ENCODE data around the gene KIAA0930.
A peak's percentile ranks its signal among the peaks of the same experiment; 100 is the strongest.
"Not testable (repeated sequence)": the region's sequence is repeated elsewhere in the genome, so short reads cannot be mapped to it uniquely, and the experiment has no call there.

The KIAA0930 gene

DNA sequence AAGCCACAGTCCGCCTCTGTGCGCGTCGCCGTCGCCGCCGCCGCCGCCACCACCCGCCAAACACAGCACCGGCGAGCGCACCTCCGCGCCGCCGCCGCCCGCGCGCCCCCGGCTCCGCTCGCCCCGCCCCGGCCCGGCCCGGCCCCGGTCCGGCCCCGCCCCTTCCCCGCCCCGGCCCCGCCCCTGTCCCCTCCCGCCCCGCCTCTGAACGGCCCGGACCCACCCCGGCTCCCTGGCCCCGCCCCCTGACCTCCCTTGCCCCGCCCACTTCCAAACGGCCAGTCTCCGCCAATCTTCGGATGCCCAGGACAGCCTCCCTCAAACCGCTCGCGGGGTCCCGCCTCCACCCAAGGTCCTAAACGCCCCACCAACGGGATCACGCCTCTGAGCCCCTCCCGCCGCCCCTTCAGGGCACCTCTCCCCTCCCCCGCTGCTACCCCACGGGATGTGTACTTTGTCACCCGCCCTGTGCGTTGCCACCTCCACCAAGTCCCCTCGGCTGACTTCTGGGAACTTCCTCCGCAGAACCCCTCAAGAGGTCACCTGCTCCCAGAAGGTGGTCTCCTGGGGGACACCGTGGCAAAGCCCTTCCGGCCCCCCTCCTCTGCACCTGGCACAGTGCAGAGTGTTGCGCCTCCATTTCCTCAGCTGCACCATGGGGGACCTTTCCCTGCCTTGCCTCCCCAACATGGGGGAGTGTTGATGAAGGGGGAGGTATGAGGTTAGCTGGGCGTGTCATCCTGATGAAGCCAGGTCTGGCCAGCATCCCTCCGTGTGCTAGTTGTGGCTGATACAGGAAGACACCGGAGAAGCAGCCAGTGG lies at the start of gene KIAA0930:
KIAA0930 (minus strand) TSS at position 85 of the 822 bp plus-strand sequence. CDS start 191 bp downstream, outside the sequence.
- DNase-seq, result peak; percentile 44 to 52

DNA sequence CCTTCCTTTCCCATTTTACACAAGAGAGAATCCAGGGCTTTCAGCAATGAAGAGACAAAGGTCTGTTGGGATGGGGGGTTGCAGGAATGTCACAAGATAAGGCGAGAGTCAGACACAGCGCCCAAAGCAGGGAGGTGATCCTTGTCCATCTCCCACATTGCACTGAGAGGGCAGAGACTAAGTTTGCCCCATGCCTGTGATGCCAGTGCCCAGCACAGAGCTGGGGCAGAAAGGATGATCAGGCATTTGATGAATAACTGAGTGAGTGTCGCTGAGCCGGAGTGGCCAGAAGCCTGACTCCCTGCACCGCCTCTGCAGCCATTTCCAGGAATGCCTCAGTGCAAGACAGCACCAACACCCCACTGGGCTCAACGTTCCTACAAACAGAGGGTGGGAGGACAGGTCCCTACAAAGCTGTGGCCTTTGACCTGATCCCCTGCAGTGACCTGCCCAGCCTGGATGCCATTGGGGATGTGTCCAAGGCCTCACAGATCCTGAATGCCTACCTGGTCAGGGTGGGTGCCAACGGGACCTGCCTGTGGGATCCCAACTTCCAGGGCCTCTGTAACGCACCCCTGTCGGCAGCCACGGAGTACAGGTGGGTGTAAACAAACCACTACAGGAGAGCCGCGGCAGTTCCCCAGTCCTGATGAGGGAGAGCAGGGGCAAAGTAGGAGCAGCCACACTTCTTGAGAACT lies 46.3 kb upstream of the KIAA0930 start:
- DNase-seq, result no peak

DNA sequence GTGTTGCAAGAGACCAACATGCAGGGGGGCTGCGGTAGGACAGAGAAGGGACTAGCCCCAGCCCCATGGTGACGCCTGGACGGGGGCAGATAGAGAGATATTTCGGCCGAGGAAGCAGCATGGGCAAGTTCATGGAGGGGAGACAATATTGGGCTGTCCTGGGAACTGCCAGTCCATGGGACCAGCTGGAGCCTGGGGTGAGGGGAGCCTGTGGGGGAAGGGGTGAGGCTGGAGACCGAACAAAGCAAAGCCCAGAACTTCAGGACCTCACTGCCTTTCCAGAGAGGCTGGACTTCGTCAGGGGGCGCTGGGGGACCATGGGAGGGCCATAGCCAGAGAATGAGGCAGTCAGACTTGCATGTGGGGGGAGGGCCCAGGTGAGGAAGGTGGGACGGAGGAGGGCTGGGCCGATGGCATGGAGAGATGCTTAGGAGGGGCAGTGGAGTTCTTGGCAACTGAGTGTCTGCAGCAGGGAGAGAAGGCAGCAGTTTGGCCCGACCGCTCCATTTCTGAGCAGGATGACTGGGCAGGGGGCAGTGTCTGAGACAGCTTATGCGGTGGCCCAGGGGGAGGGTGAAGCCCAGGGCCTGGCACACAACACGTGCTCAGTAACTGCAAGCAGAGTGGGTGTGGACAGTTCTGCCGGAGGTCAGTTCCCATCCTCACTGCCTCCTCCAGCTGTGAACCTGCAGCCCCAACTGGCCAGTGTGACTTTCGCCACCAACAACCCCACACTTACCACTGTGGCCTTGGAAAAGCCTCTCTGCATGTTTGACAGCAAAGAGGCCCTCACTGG lies 44.8 kb upstream of the KIAA0930 start:
- DNase-seq, result no peak

DNA sequence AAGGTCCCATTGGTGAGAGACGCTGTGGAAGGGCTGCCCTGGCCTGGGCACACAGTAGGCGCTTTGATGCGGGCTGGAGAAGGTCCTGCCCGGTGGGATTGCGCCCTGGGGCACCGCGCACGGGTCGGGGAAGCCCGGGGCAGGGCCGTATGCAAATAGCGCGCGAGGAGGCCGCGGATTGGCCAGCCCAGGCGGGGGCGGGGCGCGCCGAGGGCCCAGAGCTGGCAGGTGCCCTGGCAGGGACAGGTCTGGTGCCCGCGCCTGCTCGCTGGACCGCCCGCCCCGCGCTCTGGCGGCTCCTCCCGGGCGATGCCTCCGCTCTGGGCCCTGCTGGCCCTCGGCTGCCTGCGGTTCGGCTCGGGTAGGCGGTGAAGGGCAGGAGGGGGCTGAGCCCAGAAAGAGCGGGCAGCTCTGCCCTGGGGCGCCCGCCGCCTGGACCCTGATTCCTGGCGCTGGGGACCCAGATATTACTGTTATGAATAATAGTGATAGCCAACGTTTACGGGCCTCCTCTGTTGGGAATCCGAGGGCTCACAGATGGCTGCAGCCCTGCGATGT lies 44.1 kb upstream of the KIAA0930 start, which contains the start of gene UPK3A:
UPK3A (plus strand) TSS at position 245 of the 558 bp plus-strand sequence; CDS start at position 310, 65 bp downstream.
- no peak for DNase-seq

DNA sequence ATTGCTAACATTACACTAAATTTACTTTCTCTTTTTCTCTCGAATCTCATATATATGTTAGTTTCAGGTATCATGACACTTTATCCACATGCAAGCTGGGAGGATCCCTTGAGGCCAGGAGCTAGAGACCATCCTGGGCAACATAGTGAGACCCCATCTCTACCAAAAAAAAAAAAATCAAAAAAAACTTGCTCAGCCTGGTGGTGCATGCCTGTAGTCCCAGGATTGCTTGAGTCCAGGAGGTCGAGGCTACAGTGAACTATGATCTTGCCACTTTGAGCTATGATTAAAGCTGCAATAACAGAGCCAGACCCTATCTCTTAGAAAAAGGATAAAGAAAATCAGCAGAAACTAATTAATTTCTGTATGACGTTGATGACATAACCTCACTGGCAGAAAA lies 40.3 kb upstream of the KIAA0930 start:
- no peak for DNase-seq

DNA sequence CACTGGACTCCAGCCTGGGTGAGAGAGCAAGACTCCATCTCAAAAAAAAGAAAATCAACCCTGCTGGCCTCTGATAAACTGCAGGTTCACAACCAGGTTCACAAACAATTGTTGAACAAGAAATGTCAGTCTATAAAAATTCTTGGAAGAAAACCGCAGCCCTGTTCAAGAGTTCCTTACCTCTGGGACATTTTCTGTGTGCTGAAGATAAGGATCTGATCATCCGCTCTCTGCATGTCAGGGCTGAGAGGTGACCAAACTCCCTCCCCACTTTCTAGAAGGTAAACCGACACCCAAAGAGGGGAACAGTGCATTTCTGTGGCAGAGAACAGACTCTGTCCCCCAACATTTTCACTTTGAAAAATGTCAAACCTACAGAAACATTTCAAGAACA lies 39.9 kb upstream of the KIAA0930 start:
- no peak for DNase-seq

DNA sequence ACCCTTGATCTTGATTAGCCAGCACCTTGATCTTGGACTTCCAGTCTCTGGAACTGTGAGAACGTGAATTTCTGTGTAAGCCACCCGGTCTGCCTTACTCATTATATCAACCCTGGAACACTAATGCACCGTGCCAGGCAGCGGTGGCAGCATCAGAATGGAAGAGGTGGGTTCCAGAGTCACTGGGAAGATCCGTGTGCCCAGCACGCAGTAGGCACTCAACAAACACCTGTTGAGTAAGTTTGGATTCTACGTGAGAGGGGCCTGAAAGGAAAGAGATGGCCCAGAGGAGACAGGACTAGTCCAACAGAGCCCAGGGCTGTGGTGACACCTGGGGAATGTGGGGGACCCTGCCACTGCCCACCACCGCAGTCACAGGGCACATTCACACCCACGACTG lies 37.4 kb upstream of the KIAA0930 start:
- DNase-seq, result no peak

DNA sequence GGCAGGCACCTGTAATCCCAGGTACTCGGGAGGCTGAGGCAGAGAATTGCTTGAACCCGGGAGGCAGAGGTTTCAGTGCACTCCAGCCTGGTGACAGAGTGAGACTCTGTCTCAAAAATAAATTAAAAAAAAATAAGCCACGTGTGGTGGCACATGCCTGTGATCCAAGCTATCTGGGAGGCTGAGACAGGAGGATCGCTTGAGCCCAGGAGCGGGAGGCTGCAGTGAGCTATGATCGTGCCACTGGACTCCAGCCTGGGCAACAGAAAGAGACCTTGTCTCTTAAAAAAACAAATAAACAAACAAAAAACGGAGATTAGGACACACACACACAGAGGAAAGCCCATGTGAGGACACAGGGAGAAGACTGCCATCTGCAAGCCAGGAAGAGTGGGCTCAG lies 37.0 kb upstream of the KIAA0930 start:
- not testable (repeated sequence) for DNase-seq

DNA sequence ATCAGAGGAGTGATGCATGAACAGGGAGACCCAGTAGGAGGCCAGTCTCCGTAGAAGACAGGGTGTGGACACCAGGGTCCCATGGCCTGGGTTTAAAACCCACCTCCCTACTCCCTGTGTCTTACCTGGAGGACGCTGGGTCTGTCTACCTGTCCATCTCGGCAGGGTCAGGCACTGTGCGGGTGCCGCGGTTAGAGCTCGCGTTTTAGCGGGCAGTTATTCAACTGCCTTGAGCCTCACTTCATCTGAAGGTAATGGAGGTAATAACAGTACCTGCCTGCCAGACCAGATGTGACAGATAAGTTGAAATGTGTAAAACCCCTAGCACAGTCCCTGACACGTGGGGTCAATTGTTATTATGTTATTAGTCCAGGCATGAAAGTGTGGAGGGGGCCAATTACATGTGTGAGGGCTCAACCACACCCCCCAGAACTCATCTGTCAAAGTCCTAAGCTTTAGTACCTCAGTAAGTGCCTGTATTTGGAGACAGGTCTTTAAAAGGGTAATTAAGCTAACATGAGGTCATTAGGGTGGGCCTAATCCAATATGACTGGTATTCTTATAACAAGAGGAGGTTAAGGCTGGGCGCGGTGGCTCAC lies 35.9 kb upstream of the KIAA0930 start:
- DNase-seq, result no peak

DNA sequence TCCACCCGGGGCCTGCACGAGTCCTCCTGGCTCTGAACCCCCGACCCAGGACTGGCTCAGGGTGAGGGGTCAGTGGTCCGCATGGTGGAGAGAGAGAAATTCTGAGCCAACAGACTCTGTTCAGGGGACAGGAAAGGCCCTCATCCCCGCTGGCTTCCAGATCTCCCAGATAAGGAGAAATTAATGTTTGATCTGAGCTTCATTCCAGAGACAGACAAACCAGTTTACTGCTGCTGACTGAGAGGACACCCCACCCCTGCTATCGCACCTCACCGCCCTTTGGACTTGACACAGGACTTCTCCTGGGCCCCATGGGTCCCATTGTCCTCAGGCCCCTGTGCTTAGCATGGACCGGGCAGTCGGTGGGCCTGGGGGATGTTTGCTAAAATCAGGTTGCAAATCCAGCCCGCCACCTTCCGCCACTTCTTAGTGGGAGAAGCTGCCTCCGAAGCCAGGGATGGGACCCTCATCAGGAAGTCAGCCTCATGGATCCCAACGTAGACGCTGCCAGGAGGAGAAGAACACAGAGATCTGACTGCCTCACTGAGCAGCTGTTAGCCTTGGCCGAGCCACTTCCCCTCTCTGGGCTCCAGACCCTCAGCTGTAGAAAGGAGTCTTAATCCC lies 32.9 kb upstream of the KIAA0930 start:
- DNase-seq, result no peak

DNA sequence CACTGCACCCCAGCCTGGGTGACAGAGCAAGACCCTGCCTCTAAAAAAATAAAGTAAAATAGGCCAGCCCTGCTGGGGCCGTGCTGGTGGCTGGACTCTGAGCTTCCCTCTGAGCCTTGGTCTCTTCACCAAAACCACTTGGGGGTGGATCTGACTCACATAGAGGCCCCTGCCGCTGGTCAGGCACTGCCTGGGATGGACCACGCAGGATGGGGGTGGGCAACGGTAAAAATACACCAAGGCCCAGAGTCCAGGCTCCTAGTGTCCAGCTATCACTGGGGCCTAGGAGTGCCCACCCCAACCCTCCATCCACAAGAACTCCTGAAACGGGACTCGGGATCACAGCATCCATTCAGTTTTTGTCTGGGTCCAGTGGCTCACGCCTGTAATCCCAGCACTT lies 31.8 kb upstream of the KIAA0930 start:
- DNase-seq, result no peak

DNA sequence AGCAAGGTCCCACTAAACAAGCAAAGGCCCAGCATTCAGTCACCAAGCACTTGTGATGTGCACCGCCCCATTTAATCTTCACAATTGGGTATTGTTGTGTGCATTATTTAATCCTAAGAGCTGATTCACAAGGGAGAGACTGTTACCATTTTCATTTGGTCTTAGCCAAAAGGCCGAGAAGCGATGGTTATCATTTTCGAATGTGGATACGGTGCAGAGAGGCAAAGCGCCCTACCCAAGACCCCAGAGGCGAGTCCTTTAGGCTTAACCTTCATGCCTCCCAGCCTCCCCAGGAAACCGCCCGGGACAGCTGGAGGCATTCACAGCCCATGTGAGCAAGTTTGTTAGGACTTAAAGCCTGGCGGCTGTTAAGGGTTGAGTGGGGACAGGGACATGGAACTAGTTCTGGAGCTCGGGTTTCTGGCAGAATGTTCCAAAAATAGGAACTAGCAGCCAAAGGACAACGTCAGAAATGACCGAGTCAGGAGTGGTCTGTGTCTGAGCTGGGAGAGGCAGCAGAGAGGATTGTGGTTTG lies 31.0 kb upstream of the KIAA0930 start:
- no peak for DNase-seq

DNA sequence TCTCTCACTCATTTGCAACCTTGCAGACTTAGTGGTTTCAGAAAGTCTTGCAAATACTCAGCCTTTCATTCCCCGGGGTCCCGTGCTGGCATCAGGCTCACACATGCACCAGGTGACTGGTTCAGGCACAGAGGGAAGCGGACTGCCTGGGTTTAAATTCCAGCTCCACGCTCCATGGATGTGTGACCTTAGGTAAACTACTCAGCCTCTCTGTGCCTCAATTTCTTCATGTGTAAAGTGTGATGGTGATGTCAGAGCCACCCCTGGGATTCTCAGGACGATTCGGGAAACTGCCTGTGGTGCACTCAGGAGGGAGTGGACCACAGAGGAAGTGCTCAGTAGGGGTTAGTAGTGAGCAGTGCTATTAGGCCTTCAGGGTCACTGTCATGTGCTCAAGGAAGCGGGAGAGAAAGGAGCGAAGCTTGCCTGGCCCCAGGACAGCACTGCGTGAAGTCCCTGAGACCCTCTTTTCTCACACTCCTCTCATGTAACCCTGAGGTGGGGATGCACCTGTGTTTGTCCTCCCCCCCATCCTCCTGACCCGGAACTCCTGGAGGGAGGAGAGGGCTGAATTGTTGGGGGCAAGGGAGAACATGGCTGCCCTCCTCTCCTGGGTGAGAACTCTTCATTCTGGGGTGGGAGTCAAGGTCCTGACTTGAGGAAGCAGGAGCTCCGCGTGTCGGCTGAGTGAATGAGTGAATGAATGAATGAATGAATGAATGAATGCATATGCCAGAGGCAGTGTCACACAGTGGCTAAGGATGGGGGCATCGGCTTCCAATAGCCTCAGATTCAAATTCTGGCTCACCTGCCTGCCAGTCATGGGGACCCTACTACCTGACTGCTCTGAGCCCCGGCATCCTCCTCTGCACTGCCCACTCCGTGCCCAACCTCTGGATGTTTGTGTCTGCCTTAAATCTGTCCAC lies 29.7 kb upstream of the KIAA0930 start:
- no peak for DNase-seq

DNA sequence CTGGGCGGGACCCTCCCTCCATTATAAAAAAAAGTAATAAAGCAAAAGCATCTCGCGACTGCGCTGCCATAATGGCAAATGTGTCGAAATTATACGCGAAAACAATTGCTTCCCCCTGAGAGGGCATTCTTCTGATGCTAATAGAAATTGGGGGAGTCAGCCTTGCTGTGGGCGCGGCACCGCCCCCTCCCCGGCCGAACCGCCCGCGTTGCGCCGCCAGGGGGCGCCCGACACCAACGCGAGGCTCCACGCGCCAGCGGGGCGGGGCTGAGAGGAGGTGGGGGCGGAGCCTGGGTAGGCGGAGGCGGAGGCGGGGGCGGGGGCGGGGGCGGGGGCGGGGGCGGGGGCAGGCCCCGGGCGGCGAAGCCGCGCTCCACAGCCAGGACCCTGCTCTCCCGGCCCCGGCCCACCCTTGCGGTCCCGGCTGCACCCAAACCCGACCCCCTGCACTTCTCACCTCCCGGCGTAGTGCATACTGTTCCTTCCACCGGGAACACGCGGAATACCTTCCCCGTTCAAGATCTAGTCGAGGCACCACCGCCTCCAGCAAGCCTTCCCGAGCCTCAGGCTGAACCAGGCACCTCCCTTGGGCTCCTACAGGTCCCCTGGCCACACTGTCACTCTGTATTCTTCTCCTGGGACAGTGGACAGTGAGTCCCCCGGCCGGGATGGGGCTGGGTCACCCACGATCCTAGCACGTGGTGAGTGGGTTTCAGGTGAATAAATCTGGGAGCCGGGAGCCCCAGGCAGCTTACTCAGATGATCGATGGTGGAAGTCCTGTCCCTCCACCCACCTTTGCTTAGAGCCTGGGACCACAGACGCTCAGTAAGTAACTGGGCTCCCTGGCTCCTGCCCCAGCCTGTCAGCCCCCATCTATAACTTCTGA lies 28.5 kb upstream of the KIAA0930 start:
- DNase-seq, result peak; percentile 51 to 63

DNA sequence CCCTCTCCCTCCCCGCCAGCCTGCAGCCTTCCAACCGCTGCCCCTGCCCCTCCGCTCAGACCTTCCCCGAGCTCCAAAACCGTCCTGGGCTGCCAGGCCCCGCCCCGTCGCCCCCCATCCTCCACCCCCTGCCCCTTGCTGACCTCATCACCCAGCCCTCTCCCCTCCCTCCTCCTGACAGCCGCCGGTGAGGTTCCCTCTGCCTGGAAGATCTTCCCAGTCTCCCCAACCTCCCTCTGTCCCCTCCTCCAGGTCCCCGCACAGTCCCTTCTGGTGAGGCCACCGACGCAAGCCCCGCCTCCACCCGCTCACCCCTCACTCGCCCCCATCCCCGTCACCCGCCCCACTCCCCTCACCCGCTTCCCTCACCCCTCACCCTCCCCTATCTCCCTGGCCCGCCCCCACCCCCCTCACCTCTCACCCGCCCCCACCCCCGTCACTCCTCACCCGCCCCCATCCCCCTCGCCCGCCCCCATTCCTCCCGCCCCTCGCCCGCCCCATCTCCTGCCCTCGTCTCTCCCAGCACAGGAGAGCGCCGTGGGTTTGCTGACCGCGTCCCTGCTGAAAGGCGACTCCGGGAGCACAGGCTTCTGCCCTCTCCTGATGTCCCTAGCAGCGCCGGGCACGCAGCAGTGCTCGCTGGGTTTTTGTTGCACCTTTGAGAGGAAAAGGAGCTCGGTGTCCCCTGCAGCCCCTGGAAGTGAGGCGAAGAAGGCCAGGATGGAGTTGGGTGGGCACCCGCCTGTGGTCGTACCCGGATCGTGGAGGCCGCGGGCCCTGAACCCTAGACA lies 27.7 kb upstream of the KIAA0930 start:
- DNase-seq, result no peak

DNA sequence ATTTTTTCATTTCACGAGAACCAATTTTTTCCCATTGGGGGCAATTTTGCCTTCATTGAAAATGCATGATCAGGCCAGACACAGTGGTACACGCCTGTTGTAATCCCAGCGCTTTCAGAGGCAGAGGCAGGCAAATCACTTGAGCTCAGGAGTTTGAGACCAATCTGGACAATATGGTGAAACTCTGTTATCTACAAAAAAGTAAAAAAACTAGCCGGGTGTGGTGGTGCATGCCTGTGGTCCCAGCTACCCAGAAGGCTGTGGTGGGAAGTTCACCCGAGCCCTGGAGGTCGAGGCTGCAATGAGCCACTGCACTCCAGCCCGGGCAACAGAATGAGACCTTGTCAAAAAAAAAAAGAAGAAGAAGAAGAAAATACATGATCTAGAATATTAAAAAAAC lies 24.8 kb upstream of the KIAA0930 start:
- DNase-seq, result no peak

DNA sequence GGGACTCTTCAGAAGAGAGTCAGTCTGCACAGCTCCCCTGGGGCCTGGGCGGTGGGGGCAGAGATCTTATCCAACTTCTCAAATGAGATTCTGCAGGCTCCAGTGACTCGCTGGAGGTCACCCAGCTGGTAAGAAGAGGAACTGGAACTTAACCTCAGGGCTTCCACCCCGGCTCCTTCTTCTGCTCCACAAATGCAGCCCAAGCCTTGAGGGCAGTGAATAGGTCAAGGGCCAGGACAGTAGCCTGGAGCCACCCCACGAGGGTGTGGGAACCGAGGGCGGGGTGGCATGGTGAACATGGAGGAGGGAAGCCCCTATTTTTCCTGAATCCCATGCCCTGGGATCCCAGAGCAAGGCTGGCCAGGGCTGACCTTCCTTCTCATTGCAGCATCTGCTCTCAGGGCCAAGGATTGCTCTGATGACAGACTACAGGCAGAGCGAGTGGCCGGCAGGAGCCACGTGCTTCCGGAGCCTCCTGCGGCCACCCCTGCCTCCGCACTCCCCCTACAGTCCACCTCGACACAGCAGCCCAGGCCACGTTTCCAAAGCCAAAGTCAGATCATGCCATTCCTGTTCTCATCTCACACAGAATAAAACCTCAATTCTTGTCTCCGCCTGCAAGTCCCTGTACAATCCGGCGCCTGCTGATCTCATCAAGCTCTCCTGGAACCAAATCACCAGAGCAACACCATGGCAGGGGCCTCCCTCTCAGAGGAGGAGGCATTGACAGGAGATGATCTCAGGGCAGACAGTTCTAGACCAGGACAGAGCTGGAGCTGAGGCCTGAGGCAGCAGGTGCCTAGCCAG lies 23.0 kb upstream of the KIAA0930 start:
- DNase-seq, result peak; percentile 61 to 72

DNA sequence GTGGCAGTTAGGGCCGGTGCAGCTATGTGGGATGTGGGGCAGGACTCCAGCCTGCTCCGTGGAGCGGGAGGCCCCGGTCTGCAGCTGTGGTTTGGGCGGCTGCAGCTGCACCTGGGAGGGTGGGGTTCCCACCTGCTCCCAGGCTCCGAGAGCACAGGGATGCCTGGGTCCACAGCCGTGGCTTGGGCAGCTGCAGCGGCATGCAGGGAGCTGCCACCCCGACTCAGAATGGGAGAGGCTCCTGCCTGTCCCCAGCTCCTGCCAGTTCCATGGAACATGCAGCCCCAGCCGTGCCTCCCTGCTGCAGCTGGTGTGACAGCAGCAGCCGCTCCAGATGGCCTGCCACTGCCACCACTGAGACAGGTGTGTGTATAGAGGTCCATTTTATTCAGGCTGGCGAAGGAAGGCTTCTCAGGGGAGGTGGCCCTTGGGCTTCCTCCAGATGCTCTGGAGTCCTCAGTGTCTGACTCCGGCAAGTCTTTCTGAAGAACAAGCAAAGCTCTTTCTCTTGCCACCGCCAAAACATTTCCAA lies 22.3 kb upstream of the KIAA0930 start:
- no peak for DNase-seq

Measured in Kasumi-1 (cell line).